Measurements from ENCODE around the gene PHACTR1. TPM values are rescaled to one million over a fixed set of nuclear protein-coding genes. Genes with fewer than 3 reads are reported as not detected.

Gene PHACTR1
- polyA plus RNA-seq, 3 donors: 6.1 to 26.9 (median 7.6) TPM

- 97% methylated on average over 3 of the region's 3 CpGs for WGBS (ENCODE audit: insufficient coverage)
- H2AFZ ChIP-seq (ENCODE audit: insufficient read depth, low read depth, low read length, poor library complexity, severe bottlenecking): no peak overlapping the region
Measured at GRCh38 chr6:12895721-12896120, 179.2 kb downstream of the PHACTR1 start.

GRCh38 chr6:12896208-12896733 is 179.7 kb downstream of the PHACTR1 start:
- TF ChIP-seq CTCF (IDR thresholded peaks at IDR 0.05): no peak
- no peak overlapping the region for H2AFZ ChIP-seq (ENCODE audit: insufficient read depth, low read depth, low read length, poor library complexity, severe bottlenecking)
- H3K27me3 ChIP-seq (ENCODE audit: control insufficient read depth in 2 of 2, insufficient read depth in 2 of 2, low read length in 2 of 2): no peaks in the 10 kb centered on the region
- no peaks in the 10 kb centered on the region for H3K36me3 ChIP-seq (replicated peaks in 1 of 2; ENCODE audit: control insufficient read depth in 1 of 2, insufficient read depth in 2 of 2, low read length in 2 of 2)
- H3K4me3 ChIP-seq (replicated peaks in 1 of 3; ENCODE audit: low read depth in 2 of 3, low read length in 3 of 3): no peak overlapping the region
- no peaks in the 10 kb centered on the region for H3K79me2 ChIP-seq (ENCODE audit: insufficient read depth, low read length)
- no peak overlapping the region for H3K9ac ChIP-seq (ENCODE audit: insufficient read depth, low read length, poor library complexity, severe bottlenecking)
- WGBS (ENCODE audit: insufficient coverage): 100% methylated on average over 3 of the region's 7 CpGs
- H3K27ac ChIP-seq (ENCODE audit: low read depth in 1 of 2, low read length in 2 of 2): no peak overlapping the region
- Mint-ChIP-seq H3K27me3 (ENCODE audit: low read depth in 3 of 3) (peaks cover 1 to 2% (median 1%) of the 10 kb centered on the region in 3 donors), H3K9me3 (peaks cover 0 to 11% (median 4%) of the 10 kb centered on the region in 7 donors), H3K4me3 (no peak overlapping the region), H3K4me1 (peaks cover 3% of the 10 kb centered on the region), H3K27ac (no peak overlapping the region), H3K36me3 (no peaks in the 10 kb centered on the region)
- intact Hi-C loops (cut with micrococcal nuclease): loop anchor here in 1 of 2 donors (10.0 kb wide), 1 partner anchor 1241 kb away; no protein-coding TSS in a partner anchor
- H3K9me3 ChIP-seq (replicated peaks in 1 of 2; ENCODE audit: control insufficient read depth in 1 of 2, insufficient read depth in 1 of 2, low read length in 2 of 2): peaks cover 0 to 10% of the 10 kb centered on the region in 2 donors
- H3K4me1 ChIP-seq (ENCODE audit: control insufficient read depth in 1 of 2, insufficient read depth in 2 of 2, low read length in 2 of 2): peaks cover 0 to 2% of the 10 kb centered on the region in 2 donors
- no peak for DNase-seq
- no peak overlapping the region for H3K4me2 ChIP-seq (replicated peaks; ENCODE audit: extremely low read depth, low read length, poor library complexity, severe bottlenecking)
- no peaks in the 10 kb centered on the region for H4K20me1 ChIP-seq (ENCODE audit: insufficient read depth, low read length)

More at GRCh38 chr6:12895721-12896120, 179.2 kb downstream of the PHACTR1 start:
- Mint-ChIP-seq H3K4me3 (no peak overlapping the region), H3K9me3 (peaks cover under 1 to 13% (median 10%) of the 10 kb centered on the region in 7 donors), H3K27ac (no peak overlapping the region), H3K36me3 (no peaks in the 10 kb centered on the region), H3K27me3 (ENCODE audit: low read depth in 3 of 3) (peaks cover 1 to 2% (median 1%) of the 10 kb centered on the region in 3 donors), H3K4me1 (peaks cover 3% of the 10 kb centered on the region)
- no peak for TF ChIP-seq CTCF (IDR thresholded peaks at IDR 0.05)
- Histone ChIP-seq H3K9ac (ENCODE audit: insufficient read depth, low read length, poor library complexity, severe bottlenecking) (no peak overlapping the region), H3K79me2 (ENCODE audit: insufficient read depth, low read length) (no peaks in the 10 kb centered on the region), H3K4me1 (ENCODE audit: control insufficient read depth in 1 of 2, insufficient read depth in 2 of 2, low read length in 2 of 2) (peaks cover 0 to 2% of the 10 kb centered on the region in 2 donors), H3K4me2 (replicated peaks; ENCODE audit: extremely low read depth, low read length, poor library complexity, severe bottlenecking) (no peak overlapping the region), H3K27ac (ENCODE audit: low read depth in 1 of 2, low read length in 2 of 2) (no peak overlapping the region), H3K27me3 (ENCODE audit: control insufficient read depth in 2 of 2, insufficient read depth in 2 of 2, low read length in 2 of 2) (no peaks in the 10 kb centered on the region), H3K36me3 (replicated peaks in 1 of 2; ENCODE audit: control insufficient read depth in 1 of 2, insufficient read depth in 2 of 2, low read length in 2 of 2) (no peaks in the 10 kb centered on the region), H3K4me3 (replicated peaks in 1 of 3; ENCODE audit: low read depth in 2 of 3, low read length in 3 of 3) (no peak overlapping the region), H4K20me1 (ENCODE audit: insufficient read depth, low read length) (no peaks in the 10 kb centered on the region), H3K9me3 (replicated peaks in 1 of 2; ENCODE audit: control insufficient read depth in 1 of 2, insufficient read depth in 1 of 2, low read length in 2 of 2) (peaks cover 0 to 10% of the 10 kb centered on the region in 2 donors)
- intact Hi-C loops (cut with micrococcal nuclease): loop anchor here in 1 of 2 donors (10.0 kb wide), 1 partner anchor 1241 kb away; no protein-coding TSS in a partner anchor
- no peak for DNase-seq

Data from CD14-positive monocyte (primary cell).